ENCODE results near the gene LIMCH1.

LIMCH1 gene

DNA sequence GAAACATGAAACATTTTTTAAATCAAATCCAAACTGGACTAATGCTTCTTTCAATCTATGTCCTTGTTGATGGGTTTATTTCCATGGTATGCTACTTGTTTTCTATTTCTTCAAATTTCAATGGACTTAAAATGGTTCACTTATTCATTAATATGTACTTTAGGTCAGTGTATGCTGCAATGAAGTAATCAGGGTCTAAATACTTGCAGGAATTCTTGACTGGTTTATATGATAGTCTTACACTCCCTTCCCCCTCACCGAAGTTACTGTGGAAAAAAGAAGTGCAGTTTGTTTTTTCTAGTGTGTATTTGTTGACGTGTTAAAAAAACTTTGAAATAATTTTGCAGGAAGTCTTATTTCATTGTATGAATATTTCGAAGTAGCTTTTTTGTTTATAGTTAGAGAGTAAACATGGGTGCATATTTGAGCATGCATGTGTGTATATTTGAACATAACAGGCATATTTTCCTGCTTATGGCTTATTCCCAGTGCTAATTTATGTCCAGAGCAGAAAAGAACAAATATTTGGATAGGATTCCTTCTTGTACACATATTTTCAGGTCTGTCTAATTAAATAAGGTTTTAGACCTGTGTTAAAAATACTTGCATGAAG lies 65.0 kb downstream of the LIMCH1 start:
- DNase-seq (ENCODE audit: low spot score) = no peak

- no peak for DNase-seq (ENCODE audit: low spot score)
Observed at GRCh38 chr4:41609851-41610250, 71.9 kb downstream of the LIMCH1 start.

- no peak for DNase-seq (ENCODE audit: low spot score)
Observed at GRCh38 chr4:41610474-41610873, 72.5 kb downstream of the LIMCH1 start.

DNA sequence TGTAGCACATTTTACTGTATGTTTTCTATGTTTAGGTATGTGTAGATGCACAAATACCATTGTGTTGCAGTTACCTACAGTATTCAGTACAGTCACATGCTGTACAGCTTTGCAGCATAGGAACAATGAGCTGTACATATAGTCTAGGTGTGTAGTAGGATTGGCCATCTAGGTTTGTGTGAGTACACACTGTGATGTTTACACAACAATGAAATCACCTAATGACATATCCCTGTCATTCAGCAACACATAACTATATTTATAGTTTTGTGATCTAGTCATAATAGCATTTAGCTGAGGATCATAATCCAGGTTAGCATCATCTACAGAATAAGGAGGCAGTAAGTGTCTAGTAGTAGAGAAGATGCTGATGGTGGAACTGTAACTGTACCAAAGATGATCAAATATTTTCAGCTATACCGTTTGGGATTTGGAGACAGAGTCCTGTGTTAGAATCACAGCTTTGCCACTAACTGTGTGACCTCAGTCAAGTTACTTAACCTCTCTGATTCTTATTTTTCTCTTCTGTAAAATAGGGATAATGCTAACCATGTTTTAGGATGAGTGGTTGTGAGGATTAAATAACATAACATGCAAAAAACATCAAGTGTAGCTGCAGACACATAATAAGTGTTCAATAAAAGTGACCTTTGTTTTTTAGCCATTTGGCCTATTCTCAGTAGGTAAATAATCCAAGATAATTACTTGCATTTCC lies 73.3 kb downstream of the LIMCH1 start:
- no peak for DNase-seq (ENCODE audit: low spot score)

- no peak for DNase-seq (ENCODE audit: low spot score)
Observed at GRCh38 chr4:41611881-41612871, 74.2 kb downstream of the LIMCH1 start.

GRCh38 chr4:41613386-41613785 lies 75.4 kb downstream of the LIMCH1 start:
- DNase-seq (ENCODE audit: low spot score) = no peak

- DNase-seq (ENCODE audit: low spot score) = no peak
Observed at GRCh38 chr4:41613821-41614220, 75.9 kb downstream of the LIMCH1 start.

- no peak for DNase-seq (ENCODE audit: low spot score)
Observed at GRCh38 chr4:41614519-41614918, 76.6 kb downstream of the LIMCH1 start.

GRCh38 chr4:41619161-41619560 lies 81.2 kb downstream of the LIMCH1 start:
- DNase-seq (ENCODE audit: low spot score) = no peak

DNA sequence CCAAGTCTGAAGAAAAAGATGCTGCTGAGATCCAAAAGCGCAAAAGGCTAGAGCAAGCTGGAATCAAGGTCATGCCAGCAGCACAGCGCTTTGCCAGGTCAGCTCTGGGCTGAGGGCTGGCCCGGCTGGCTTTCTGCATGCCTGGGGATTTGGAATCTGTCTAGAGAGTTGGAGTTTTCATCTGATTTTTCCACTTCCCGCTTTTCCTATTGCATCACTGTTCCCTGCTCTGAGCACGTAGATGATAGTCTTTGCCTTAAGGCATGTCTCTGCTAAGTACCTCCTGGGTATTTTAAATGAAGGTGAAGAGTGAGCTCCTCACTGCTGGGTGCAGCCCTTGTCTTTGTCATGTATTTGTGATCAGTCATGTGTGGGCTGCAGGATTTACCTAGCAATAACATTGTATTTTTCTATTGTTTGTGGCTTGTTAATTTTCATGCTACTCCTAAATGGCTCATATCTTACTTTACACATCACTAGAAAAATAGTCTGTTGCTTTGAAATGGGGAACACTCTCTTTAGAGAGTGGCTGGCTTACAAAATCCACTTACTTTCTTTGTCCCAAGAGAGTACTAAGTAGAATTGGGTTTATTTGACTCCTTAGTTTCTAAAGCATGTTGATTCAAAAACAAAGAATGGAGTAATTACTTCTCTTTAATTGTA lies 82.8 kb downstream of the LIMCH1 start:
- no peak for DNase-seq (ENCODE audit: low spot score)

DNA sequence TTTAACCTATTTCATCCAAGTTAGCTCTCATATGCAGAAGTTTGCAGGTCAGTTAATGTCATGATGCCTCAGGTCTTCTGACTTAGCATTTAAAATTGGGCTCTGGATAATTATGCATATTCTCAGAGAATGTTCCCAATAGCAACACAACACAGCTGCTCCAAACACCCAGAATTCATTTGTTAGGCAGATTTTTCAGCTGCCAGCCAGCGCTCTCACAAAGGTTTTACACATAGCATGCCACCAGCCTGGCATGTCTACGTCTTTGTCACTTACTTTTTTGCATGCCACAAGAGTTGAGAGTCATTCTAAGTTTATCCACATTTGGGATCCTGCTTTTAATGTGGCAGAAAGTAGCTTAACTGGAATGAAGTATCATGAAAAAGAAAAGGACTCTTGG lies 84.8 kb downstream of the LIMCH1 start:
- no peak for DNase-seq (ENCODE audit: low spot score)

GRCh38 chr4:41624765-41625164 lies 86.8 kb downstream of the LIMCH1 start:
- no peak for DNase-seq (ENCODE audit: low spot score)

GRCh38 chr4:41625531-41625930 lies 87.6 kb downstream of the LIMCH1 start:
- no peak for DNase-seq (ENCODE audit: low spot score)

- DNase-seq (ENCODE audit: low spot score) = no peak
Observed at GRCh38 chr4:41628936-41629335, 91.0 kb downstream of the LIMCH1 start.

GRCh38 chr4:41631523-41631922 lies 93.6 kb downstream of the LIMCH1 start:
- no peak for DNase-seq (ENCODE audit: low spot score)

- DNase-seq (ENCODE audit: low spot score) = no peak
Observed at GRCh38 chr4:41632481-41633073, 94.6 kb downstream of the LIMCH1 start.

- no peak for DNase-seq (ENCODE audit: low spot score)
Observed at GRCh38 chr4:41633321-41633720, 95.4 kb downstream of the LIMCH1 start.

DNA sequence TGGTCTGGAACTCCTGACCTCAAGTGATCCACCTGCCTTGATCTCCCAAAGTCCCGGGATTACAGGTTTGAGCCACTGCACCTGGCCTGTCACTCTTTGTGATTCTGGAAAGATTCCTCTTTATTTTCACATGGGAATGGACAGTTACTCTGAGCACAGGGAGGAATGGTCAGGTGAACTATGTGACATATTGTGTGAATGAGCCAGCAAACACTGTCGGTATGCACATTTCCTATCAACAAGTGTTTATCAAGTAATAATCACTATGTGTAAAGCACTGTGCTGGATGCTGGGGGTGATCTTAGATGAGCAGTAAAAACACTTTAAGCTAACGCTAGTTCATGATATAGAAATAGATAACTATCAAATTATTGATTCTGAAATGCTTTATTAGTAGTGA lies 97.5 kb downstream of the LIMCH1 start:
- no peak for DNase-seq (ENCODE audit: low spot score)

GRCh38 chr4:41638203-41638602 lies 100.2 kb downstream of the LIMCH1 start:
- no peak for DNase-seq (ENCODE audit: low spot score)

GRCh38 chr4:41638866-41639265 lies 100.9 kb downstream of the LIMCH1 start:
- no peak for DNase-seq (ENCODE audit: low spot score)

DNA sequence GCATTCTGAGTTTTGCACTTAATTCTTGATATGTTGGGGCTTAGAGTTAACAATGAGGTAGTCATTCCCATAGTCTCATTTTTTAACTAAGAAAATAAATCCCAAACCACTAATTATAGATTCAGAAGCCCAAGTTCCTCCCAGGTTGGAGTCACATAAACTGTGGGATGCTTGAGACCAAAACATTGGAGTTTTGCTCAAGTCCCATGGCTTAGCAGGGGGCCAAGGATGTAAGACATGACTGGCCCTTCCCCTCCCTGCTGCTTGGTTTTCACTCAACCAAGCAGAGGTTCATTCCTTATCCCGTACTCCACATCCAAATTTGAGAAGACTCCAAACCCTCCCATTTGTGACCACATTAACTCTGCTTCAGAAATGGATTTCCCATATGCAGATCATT lies 101.3 kb downstream of the LIMCH1 start:
- no peak for DNase-seq (ENCODE audit: low spot score)

DNA sequence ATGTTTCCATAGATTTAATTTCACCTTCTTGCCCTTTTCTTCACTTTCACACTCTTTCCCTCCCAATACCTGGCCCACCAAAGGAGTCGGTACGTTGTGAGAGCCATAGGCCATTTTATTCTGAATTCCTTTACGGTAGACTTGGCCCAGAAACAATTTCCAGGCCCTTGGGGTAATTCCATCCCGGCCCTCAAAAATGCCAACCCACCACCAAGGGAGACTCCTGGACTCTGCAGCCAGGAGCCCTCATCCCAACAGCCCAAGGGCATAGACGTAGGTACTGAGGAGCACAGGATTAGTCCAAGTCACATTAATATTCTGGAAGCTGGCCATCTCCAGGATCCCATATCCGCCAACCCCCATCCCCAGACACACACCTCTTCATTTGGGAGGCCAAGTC lies 102.9 kb downstream of the LIMCH1 start:
- no peak for DNase-seq (ENCODE audit: low spot score)
